DMS 273 (cell line): Measurements from ENCODE around the gene TNKS1BP1.
A peak's percentile ranks its signal among the peaks of the same experiment; 100 is the strongest.

Experiments used
- DNase-seq: peaks from one replicate; lab custom pipeline; 2025; ENCODE audit not compliant: unreplicated experiment; lab: John Stamatoyannopoulos, UW

Gene TNKS1BP1

GRCh38 chr11:57332694-57333440 is 8.1 kb upstream of the TNKS1BP1 start:
- DNase-seq, result no peak

DNA sequence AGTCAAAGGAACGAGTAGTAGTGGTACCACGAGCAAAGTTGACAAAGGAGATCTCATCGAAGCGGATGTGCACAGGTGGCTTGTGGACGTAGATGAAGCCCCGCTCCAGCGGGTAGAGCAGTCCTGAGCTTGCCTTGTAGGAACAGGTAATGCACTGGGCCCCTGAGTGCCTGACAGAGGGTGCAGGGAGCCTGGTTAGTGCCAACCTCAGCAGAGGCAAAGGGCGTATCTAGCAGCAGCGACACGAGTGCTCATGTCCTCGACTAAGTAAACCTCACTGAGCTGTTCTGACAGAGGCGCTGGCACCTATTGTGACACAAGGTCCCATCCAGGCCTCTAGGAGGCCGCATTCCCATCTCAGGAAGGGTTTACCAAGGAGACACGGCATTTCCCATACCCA is 7.0 kb upstream of the TNKS1BP1 start:
- no peak for DNase-seq

GRCh38 chr11:57330029-57330428 is 5.3 kb upstream of the TNKS1BP1 start:
- no peak for DNase-seq

- no peak for DNase-seq
These were observed 3.0 kb upstream of the TNKS1BP1 start for GRCh38 chr11:57327721-57328120.

GRCh38 chr11:57325735-57326048 is 940 bp upstream of the TNKS1BP1 start:
- no peak for DNase-seq

- peak; percentile 59 for DNase-seq
These were observed 432 bp downstream of the TNKS1BP1 start for GRCh38 chr11:57324154-57324885.

GRCh38 chr11:57323855-57324153 is 948 bp downstream of the TNKS1BP1 start:
- no peak for DNase-seq

DNA sequence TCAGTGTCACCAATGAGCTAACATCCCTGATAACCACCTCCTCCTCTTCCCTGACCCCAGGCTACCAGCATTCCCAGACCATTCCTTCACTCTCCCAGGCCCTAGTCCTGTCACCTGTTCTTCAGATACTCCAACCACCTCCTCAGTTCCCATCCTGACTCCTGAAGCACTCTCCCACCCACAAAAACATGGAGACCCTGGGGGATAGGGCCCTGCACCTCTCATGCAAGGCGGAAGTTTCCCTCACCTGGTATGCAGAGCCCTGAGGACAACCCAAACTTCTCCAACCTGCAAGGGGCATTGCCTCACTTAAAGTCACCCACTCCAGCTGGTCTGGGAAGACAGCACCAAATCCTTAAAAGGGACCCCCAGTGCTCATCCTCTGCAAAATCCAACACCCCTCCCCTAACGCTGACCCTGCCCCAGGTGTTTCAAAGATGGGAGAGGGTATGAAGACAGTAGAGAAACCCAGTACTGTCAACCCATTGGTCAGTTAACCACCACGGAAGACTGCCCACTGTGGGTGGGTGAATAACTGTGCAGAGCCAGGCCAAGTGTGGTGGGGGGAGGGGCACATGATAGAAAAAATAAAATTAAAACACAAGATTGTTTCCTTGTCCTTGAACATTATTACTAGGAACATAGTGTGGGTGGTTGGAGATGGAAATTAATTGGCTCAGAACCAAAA is 1.4 kb downstream of the TNKS1BP1 start:
- peak; percentile 10 for DNase-seq

- peak; percentile 84 for DNase-seq
These were observed 2.2 kb downstream of the TNKS1BP1 start for GRCh38 chr11:57322256-57323166.

- DNase-seq, result peak; percentile 26
These were observed 3.1 kb downstream of the TNKS1BP1 start for GRCh38 chr11:57321388-57322255.

- no peak for DNase-seq
These were observed 3.9 kb downstream of the TNKS1BP1 start for GRCh38 chr11:57320719-57321387.

DNA sequence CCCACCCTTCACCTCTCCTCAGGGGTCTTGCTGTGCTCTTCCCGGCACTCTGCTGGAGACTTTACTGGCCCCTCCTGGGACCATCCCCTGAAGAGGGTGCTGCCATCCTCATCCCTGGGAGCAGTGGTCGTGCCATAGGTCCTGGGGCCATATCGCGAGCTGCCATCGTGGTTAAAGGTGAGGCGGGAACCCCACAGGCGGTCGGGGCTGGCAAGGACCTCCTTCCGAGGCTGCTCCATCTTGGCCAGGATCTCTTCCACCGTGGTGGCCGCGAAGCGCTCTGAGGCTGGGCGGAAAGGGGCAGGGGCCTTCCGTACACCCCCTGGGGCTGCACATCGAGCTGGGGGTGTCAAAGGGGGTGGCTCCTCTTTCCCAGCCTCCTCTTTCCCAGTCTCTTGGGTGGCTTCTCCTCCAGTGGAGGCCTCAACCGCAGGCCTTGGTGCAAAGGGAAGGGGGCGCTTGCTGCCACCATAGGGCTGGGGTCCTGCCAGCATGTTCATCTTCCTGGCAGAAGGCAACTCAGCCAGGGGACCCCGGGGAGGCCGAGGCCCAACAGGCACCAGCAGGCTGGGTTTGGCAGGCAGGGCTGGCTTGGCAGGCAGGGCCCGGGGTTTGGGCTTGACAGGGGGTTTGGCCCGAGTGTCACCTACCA is 4.6 kb downstream of the TNKS1BP1 start:
- no peak for DNase-seq

GRCh38 chr11:57318178-57318577 is 6.6 kb downstream of the TNKS1BP1 start:
- peak; percentile 8 for DNase-seq

- DNase-seq, result no peak
These were observed 8.7 kb downstream of the TNKS1BP1 start for GRCh38 chr11:57316017-57316416.

GRCh38 chr11:57315491-57315890 is 9.3 kb downstream of the TNKS1BP1 start:
- DNase-seq, result no peak

- DNase-seq, result no peak
These were observed 10.4 kb downstream of the TNKS1BP1 start for GRCh38 chr11:57314221-57314973.

DNA sequence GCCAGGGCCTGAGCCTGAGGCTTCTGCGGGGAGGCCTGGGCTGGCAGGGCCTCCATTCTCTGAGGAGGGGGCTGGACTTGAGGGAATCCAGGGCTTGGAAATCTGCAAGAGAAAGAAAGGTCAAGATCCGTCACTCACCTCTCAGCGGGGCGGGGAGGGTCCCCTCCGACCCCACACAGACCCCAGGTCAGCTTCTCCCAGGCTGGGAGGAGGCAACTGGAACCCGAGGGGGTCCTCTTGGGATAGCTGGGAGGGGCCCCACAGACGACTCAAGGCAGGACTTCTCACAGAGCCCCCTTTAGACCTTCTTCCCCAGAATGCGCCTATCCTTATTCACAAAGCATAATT is 11.0 kb downstream of the TNKS1BP1 start:
- no peak for DNase-seq

GRCh38 chr11:57313071-57313787 is 11.5 kb downstream of the TNKS1BP1 start:
- DNase-seq, result no peak
